Hepatocyte (in vitro differentiated cells): ENCODE results near the gene KLHL12. TPM values are rescaled to one million over a fixed set of nuclear protein-coding genes. Genes with fewer than 3 reads are reported as not detected.
"Not testable (repeated sequence)": the region's sequence is repeated elsewhere in the genome, so short reads cannot be mapped to it uniquely, and the experiment has no call there.

ENCODE experiments used
- DNase-seq: peaks from one replicate; pipeline ENCODE4 v3.0.0-alpha.2; 2016; ENCODE audit warnings: low spot score
- H2AFZ ChIP-seq: fragments of 200-600 bp; sonication (generic); 2 replicates; pipeline ENCODE4 v1.6.0; 2016; ENCODE audit warnings: antibody characterized with exemption, mild to moderate bottlenecking
- H3K27ac ChIP-seq: fragments of 200-600 bp; sonication (generic); 2 replicates; pipeline ENCODE4 v1.5.1; 2016; ENCODE audit warnings: mild to moderate bottlenecking
- H3K27me3 ChIP-seq: fragments of 200-600 bp; sonication (generic); 2 replicates; pipeline ENCODE4 v1.6.1; 2016
- H3K36me3 ChIP-seq: fragments of 200-600 bp; sonication (generic); replicated peaks from 2 replicates; pipeline ENCODE4 v1.5.1; 2016; ENCODE audit warnings: low read depth; ENCODE audit not compliant: insufficient read depth
- H3K4me1 ChIP-seq: fragments of 200-600 bp; sonication (generic); 2 replicates; pipeline ENCODE4 v1.5.1; 2016; ENCODE audit warnings: mild to moderate bottlenecking, moderate library complexity; ENCODE audit not compliant: insufficient read depth
- H3K4me2 ChIP-seq: fragments of 200-600 bp; sonication (generic); 2 replicates; pipeline ENCODE4 v1.6.0; 2016
- H3K4me3 ChIP-seq: fragments of 200-600 bp; sonication (generic); 2 replicates; pipeline ENCODE4 v1.5.1; 2016; ENCODE audit warnings: mild to moderate bottlenecking
- H3K79me2 ChIP-seq: fragments of 200-600 bp; sonication (generic); 2 replicates; pipeline ENCODE4 v1.6.0; 2017; ENCODE audit warnings: mild to moderate bottlenecking
- H3K9me2 ChIP-seq: fragments of 200-600 bp; sonication (generic); replicated peaks from 2 replicates; pipeline ENCODE4 v1.6.0; 2017; ENCODE audit warnings: mild to moderate bottlenecking; ENCODE audit not compliant: insufficient read depth
- H3K9me3 ChIP-seq: fragments of 200-600 bp; sonication (generic); 2 replicates; pipeline ENCODE4 v1.5.1; 2016; ENCODE audit warnings: low read depth, mild to moderate bottlenecking
- H4K20me1 ChIP-seq: fragments of 200-600 bp; sonication (generic); 2 replicates; pipeline ENCODE4 v1.6.0; 2016; ENCODE audit warnings: mild to moderate bottlenecking; ENCODE audit not compliant: insufficient read depth, poor library complexity, severe bottlenecking
- EZH2 ChIP-seq: fragments of 200-600 bp; sonication (generic); IDR thresholded peaks from 2 replicates; pipeline ENCODE4 v1.6.1; 2016; ENCODE audit warnings: antibody characterized with exemption, mild to moderate bottlenecking, borderline replicate concordance
- EZH2phosphoT487 ChIP-seq: fragments of 200-600 bp; sonication (generic); IDR thresholded peaks from one replicate; pipeline ENCODE4 v1.6.1; 2018; ENCODE audit warnings: antibody characterized with exemption, mild to moderate bottlenecking, low read depth, moderate library complexity; ENCODE audit not compliant: unreplicated experiment, severe bottlenecking
- WGBS: methylation state at CpG from one replicate; pipeline ENCODE4 v1.1.6; 2016; ENCODE audit warnings: low lambda C conversion rate; ENCODE audit errors: missing lambda C conversion rate; 5-methylcytosine and 5-hydroxymethylcytosine counted together
- polyA plus RNA-seq: library from polyadenylated mRNA; unstranded; fragments of >200 nt; fragmentation: Nextera tagmentation; extraction: Ambion mirVana; gene quantifications from 2 replicates; pipeline ENCODE4 v1.2.1, GENCODE V29; 2016
- total RNA-seq: library from RNA; depleted of rRNA; stranded (reverse); fragments of >200 nt; gene quantifications from 2 replicates; pipeline ENCODE4 v1.2.3, GENCODE V29; 2014
- TF ChIP-seq, protein P1 (sequence below): fragments of 200-600 bp; sonication (generic); IDR thresholded peaks from 2 replicates; pipeline ENCODE4 v1.5.1; 2016; ENCODE audit warnings: antibody characterized with exemption, mild to moderate bottlenecking; ENCODE audit not compliant: poor library complexity

The KLHL12 gene
- total and polyA plus RNA-seq, 2 experiments from 2014 or later = 15.1 to 23.4 TPM

- Histone ChIP-seq H3K9me2 (no peaks in the 10 kb centered on the region), H2AFZ (no peak overlapping the region), H3K4me3 (no peak overlapping the region), H3K36me3 (peaks cover 6% of the 10 kb centered on the region), H3K27ac (no peak overlapping the region), H3K79me2 (no peaks in the 10 kb centered on the region), H3K27me3 (no peaks in the 10 kb centered on the region), H3K9me3 (no peaks in the 10 kb centered on the region), H3K4me1 (no peaks in the 10 kb centered on the region), H3K4me2 (no peak overlapping the region), H4K20me1 (no peaks in the 10 kb centered on the region)
- DNase-seq = no peak
- WGBS = 97% methylated on average over 4 of the region's 4 CpGs
- no peak for TF ChIP-seq EZH2phosphoT487
- TF ChIP-seq, protein P1, sequence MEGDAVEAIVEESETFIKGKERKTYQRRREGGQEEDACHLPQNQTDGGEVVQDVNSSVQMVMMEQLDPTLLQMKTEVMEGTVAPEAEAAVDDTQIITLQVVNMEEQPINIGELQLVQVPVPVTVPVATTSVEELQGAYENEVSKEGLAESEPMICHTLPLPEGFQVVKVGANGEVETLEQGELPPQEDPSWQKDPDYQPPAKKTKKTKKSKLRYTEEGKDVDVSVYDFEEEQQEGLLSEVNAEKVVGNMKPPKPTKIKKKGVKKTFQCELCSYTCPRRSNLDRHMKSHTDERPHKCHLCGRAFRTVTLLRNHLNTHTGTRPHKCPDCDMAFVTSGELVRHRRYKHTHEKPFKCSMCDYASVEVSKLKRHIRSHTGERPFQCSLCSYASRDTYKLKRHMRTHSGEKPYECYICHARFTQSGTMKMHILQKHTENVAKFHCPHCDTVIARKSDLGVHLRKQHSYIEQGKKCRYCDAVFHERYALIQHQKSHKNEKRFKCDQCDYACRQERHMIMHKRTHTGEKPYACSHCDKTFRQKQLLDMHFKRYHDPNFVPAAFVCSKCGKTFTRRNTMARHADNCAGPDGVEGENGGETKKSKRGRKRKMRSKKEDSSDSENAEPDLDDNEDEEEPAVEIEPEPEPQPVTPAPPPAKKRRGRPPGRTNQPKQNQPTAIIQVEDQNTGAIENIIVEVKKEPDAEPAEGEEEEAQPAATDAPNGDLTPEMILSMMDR = no peak
- TF ChIP-seq EZH2 = no peak
Observed at GRCh38 chr1:202905331-202905730, 21.7 kb downstream of the KLHL12 start.

DNA sequence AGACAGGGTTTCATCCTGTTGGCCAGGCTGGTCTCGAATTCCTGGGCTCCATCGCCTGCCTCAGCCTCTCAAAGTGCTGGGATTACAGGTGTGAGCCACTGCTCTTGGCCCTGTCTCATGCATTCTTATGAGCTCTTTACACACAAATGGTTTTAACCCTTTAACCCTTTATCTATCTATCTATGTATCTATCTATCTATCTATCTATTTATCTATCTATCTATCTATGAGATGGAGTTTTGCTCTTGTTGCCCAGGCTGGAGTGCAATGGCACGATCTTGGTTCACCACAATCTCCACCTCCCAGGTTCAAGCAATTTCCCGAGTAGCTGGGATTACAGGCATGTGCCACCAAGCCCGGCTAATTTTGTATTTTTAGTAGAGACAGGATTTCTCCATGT is 23.2 kb downstream of the KLHL12 start:
- not testable (repeated sequence) for H3K79me2 ChIP-seq, H3K36me3 ChIP-seq, H3K27me3 ChIP-seq, H3K27ac ChIP-seq, H2AFZ ChIP-seq, H4K20me1 ChIP-seq, H3K4me1 ChIP-seq, H3K9me3 ChIP-seq, DNase-seq, H3K4me3 ChIP-seq, H3K4me2 ChIP-seq, H3K9me2 ChIP-seq
- 91% methylated on average over 5 of the region's 5 CpGs for WGBS

DNA sequence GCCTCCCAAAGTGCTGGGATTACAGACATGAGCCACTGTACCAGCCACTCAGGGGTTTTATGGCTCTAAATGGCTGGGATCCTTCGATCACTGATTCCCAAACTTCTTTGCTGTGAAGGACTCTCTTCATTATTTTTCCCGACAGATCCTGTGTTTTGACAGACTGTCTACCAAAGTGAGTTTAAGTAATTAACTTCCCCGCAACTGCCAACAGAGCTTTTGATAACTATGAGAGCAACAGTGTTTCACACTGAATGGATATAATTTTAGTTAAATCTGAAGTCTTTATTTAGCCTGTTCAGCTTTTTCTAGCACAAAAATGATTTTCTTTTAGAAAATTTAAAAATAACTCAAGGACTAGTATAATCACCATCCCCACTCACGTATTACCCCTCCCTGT is 25.5 kb downstream of the KLHL12 start:
- H3K9me3 ChIP-seq = no peaks in the 10 kb centered on the region
- no peaks in the 10 kb centered on the region for H3K27me3 ChIP-seq
- H4K20me1 ChIP-seq = no peaks in the 10 kb centered on the region
- no peak overlapping the region for H3K27ac ChIP-seq
- H3K79me2 ChIP-seq = no peaks in the 10 kb centered on the region
- no peak overlapping the region for H3K4me2 ChIP-seq
- no peak overlapping the region for H2AFZ ChIP-seq
- WGBS = 98% methylated on average over 4 of the region's 4 CpGs
- DNase-seq = no peak
- no peaks in the 10 kb centered on the region for H3K9me2 ChIP-seq
- no peaks in the 10 kb centered on the region for H3K36me3 ChIP-seq
- TF ChIP-seq EZH2 = no peak
- no peak for TF ChIP-seq EZH2phosphoT487
- TF ChIP-seq, protein P1 = no peak
- H3K4me1 ChIP-seq = no peaks in the 10 kb centered on the region
- H3K4me3 ChIP-seq = no peak overlapping the region

DNA sequence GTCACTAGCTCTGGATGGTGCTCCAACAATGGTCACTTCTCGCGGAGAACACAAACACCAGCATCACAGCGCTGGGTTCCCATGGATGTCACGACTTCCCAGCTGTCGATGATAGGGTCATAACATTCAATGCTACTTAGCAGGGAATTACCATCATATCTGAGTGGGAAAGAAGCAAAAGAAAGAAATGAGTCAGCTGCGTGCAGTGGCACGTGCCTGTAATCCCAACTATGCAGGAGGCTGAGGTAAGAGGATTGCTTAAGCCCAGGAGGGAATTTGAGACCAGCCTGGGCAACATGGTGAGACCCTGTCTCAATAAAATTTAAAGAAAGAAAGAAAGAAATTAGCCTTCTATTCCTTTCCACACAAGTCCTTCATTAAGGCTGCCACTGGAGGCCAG is 34.5 kb downstream of the KLHL12 start:
- TF ChIP-seq EZH2phosphoT487 (no peak), EZH2 (no peak)
- TF ChIP-seq, protein P1 = no peak
- Histone ChIP-seq H3K9me2 (no peaks in the 10 kb centered on the region), H3K27me3 (no peaks in the 10 kb centered on the region), H3K79me2 (peaks cover 5% of the 10 kb centered on the region), H3K36me3 (no peaks in the 10 kb centered on the region), H2AFZ (no peak overlapping the region), H3K27ac (no peak overlapping the region), H3K9me3 (no peaks in the 10 kb centered on the region), H4K20me1 (no peaks in the 10 kb centered on the region), H3K4me1 (peaks cover 5% of the 10 kb centered on the region), H3K4me2 (no peak overlapping the region), H3K4me3 (no peak overlapping the region)
- no peak for DNase-seq
- WGBS = 96% methylated on average over 7 of the region's 7 CpGs
